ENCODE data around the gene EPSTI1. TPM values are rescaled to one million over a fixed set of nuclear protein-coding genes. Genes with fewer than 3 reads are reported as not detected.

The EPSTI1 gene
- total RNA-seq, 1 donor from 2014 or later, result 4.6 TPM

DNA sequence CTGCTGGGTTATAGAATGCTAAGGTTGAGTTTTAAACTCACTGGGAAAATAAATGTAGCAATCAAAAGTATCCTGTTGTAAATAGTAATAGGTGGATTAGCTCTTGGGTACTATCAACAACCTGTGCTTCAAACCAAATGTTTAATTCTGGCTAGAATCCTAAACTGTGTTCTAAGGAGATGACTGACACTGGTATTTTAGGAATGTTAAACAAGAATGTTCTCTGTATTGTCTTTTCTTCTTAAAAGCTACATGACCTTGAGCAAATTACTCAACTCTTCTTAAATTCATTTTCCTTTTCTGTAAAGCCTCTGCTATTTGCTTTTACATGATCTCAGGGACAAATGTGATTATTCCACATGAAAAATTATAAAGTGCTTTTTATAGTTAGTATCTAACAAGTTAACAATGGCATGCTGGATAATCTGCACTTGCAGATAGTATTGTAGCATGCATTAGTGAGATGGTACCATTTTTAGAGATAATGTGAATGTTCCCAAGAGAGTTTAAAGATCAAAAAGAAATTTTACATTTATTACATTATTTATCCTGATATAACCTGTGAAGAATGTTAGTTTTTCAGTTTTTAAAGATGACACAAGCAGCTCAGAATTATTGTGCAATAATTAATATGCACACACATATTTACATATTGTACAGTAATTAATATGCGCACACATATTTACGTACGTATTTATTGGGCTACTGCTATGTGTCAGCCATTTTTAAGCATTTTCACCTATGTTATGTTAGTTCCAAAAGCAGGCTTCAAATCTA is 13.6 kb upstream of the EPSTI1 start:
- H3K4me3 ChIP-seq (ENCODE audit: low read depth, low read length), result no peak overlapping the region
- no peak for DNase-seq (ENCODE audit: low read depth)
- TF ChIP-seq, protein P1, sequence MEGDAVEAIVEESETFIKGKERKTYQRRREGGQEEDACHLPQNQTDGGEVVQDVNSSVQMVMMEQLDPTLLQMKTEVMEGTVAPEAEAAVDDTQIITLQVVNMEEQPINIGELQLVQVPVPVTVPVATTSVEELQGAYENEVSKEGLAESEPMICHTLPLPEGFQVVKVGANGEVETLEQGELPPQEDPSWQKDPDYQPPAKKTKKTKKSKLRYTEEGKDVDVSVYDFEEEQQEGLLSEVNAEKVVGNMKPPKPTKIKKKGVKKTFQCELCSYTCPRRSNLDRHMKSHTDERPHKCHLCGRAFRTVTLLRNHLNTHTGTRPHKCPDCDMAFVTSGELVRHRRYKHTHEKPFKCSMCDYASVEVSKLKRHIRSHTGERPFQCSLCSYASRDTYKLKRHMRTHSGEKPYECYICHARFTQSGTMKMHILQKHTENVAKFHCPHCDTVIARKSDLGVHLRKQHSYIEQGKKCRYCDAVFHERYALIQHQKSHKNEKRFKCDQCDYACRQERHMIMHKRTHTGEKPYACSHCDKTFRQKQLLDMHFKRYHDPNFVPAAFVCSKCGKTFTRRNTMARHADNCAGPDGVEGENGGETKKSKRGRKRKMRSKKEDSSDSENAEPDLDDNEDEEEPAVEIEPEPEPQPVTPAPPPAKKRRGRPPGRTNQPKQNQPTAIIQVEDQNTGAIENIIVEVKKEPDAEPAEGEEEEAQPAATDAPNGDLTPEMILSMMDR (conservative IDR thresholded peaks at IDR 0.05; ENCODE audit: low read depth, low read length), result no peak

DNA sequence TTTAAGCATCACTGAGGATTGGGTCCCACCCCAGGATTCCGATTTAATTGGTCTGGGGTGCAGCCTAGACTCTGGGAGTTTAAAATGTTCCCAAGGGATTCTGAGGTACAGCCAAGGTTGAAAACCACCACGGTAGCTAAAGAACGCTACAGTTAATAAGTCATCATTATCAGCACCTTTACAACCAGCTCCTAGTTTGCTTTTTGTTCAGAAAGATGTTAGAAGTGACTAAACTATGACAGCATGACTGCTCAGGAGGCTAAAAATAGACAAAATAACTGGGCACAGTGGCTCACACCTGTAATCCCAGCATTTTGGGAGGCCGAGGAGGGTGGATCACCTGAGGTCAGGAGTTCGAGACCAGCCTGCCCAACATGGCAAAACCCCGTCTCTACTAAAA is 11.7 kb upstream of the EPSTI1 start:
- TF ChIP-seq, protein P1 (conservative IDR thresholded peaks at IDR 0.05; ENCODE audit: low read depth, low read length), result no peak
- DNase-seq (ENCODE audit: low read depth), result no peak
- H3K4me3 ChIP-seq (ENCODE audit: low read depth, low read length), result no peak overlapping the region

DNA sequence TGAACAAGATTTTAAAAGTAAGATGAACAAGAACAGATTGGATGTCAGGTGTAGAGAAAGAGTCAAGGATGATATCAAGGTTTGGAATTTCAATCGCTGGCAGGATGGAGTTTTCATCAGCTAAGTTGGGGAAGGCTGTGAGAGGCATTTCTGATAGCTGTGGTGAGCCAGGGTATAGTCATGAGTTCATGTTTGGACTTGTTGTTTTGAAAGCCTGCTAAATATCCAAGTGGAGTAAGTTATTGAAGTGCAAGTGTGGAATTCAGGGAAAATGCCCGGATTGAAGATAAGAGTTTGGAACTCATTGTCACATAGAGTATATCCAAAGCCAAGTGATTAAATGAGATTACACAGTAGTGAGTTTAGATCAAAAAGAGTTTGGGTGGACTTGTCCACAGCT is 11.0 kb upstream of the EPSTI1 start:
- no peak for DNase-seq (ENCODE audit: low read depth)
- H3K4me3 ChIP-seq (ENCODE audit: low read depth, low read length), result no peak overlapping the region
- TF ChIP-seq, protein P1 (conservative IDR thresholded peaks at IDR 0.05; ENCODE audit: low read depth, low read length), result no peak

DNA sequence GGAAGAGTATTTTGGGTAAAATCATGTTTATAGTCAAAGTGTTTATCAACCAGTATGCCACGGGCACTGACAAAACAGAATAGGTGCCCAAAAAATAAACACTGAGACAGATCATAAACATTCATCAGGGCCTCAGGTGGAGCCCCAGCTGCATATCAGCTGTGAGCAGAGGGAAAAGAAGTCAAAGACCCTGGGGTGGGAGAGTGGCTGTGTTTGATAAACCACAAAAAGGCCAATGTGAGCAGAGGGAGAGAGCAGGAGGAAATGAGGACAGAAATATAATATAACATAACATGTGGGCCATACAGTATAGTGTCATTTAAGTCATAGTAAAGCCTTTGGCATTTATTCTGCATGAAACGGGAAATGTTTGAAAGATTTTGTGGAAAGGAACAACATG is 10.0 kb upstream of the EPSTI1 start:
- DNase-seq (ENCODE audit: low read depth), result no peak
- TF ChIP-seq, protein P1 (conservative IDR thresholded peaks at IDR 0.05; ENCODE audit: low read depth, low read length), result no peak

DNA sequence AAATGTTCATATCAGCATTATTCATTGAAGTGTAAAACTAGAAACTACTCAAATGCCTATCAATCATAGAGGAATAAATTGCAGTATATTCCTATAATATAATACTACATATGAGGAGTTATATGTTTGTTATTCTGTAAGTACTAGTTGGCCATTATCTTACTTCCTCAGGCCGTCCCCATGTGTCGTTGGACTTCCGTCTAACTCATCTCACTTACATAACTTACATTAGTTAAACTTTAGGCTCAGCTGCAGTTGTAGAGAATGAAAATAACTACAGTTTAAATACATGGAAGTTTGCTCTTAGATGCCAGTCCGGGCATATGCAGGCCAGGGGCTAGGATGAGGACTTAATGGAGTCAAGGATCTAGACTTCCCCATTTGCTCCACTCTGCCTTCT is 8.6 kb upstream of the EPSTI1 start:
- TF ChIP-seq, protein P1 (conservative IDR thresholded peaks at IDR 0.05; ENCODE audit: low read depth, low read length), result no peak
- no peak overlapping the region for H3K4me3 ChIP-seq (ENCODE audit: low read depth, low read length)
- no peak for DNase-seq (ENCODE audit: low read depth)

More for the DNA sequence above, 10.0 kb upstream of the EPSTI1 start:
- no peak overlapping the region for H3K4me3 ChIP-seq (ENCODE audit: low read depth, low read length)

DNA sequence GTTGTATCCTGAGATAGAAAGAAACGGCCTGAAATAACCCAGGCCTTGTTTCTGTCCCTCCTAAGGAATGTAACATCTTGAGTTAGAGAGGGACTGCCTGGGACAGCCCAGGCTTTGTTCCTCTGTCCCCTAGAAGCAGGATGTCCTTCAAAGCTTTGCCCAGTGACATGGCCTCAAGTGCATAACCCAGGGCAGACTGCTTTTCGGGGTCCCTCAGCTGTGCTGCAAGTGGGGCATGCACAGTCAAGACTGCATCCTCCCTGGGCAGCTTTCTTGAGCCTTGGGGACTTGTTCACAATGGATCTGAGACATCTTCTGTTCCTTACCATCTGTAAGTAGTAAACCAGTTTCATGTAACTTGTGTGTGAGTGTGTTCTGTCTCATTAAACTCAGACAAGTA is 7.5 kb upstream of the EPSTI1 start:
- no peak for DNase-seq (ENCODE audit: low read depth)
- H3K4me3 ChIP-seq (ENCODE audit: low read depth, low read length), result no peak overlapping the region
- TF ChIP-seq, protein P1 (conservative IDR thresholded peaks at IDR 0.05; ENCODE audit: low read depth, low read length), result no peak

DNA sequence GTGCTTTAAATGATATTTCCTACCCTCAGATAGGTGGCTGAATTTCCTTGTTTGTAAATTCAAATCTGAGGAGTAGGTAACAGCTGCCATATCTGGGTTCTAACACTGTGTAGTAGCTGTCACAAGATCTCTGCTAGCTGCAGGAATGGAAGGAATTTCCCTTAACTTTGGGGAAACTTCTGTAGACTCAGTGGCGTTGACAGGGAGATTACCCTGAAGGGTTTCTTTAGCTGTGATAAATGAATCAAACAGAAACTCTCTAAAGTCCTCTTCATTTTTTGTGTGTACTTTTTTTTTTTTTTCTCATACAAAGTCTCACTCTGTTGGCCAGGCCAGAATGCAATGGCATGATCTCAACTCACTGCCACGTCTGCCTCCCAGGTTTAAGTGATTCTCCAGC is 5.3 kb upstream of the EPSTI1 start:
- TF ChIP-seq, protein P1 (conservative IDR thresholded peaks at IDR 0.05; ENCODE audit: low read depth, low read length), result no peak
- H3K4me3 ChIP-seq (ENCODE audit: low read depth, low read length), result no peak overlapping the region
- DNase-seq (ENCODE audit: low read depth), result no peak
